ENCODE data around the gene MEIOB.

DNA sequence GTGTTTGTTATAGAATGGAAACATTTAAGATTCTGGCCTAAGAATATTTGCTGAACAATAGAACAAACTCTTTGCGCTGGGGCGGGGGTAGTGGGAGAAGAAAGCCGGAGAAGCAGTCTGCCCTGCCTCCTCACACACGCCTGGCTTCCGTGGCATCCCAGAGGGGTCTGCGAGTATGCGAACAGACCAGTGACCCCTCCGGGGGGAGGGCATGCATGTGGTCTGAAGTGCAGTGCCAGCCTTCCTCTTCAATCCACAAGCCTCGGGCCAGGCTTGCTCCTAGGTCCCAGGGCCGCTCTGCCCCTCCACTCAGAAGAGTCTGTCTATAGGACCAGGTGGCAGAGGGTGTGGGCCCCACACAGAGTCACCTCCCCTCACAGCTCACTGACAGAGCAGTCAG, 64.3 kb downstream of the MEIOB start:
- TF ChIP-seq, protein P1, sequence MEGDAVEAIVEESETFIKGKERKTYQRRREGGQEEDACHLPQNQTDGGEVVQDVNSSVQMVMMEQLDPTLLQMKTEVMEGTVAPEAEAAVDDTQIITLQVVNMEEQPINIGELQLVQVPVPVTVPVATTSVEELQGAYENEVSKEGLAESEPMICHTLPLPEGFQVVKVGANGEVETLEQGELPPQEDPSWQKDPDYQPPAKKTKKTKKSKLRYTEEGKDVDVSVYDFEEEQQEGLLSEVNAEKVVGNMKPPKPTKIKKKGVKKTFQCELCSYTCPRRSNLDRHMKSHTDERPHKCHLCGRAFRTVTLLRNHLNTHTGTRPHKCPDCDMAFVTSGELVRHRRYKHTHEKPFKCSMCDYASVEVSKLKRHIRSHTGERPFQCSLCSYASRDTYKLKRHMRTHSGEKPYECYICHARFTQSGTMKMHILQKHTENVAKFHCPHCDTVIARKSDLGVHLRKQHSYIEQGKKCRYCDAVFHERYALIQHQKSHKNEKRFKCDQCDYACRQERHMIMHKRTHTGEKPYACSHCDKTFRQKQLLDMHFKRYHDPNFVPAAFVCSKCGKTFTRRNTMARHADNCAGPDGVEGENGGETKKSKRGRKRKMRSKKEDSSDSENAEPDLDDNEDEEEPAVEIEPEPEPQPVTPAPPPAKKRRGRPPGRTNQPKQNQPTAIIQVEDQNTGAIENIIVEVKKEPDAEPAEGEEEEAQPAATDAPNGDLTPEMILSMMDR (conservative IDR thresholded peaks at IDR 0.05) = no peak
- no peak for TF ChIP-seq EZH2 (IDR thresholded peaks at IDR 0.05; ENCODE audit: low read depth)
